Suprapubic skin (tissue), 3 donors: ENCODE measurements around the gene TCEAL8.

ENCODE experiments used
- CTCF ChIP-seq, 2 donors: fragments of 200-600 bp in 1 of 2; fragments of 450-650 bp in 1 of 2; sonication (generic) in 1 of 2; IDR thresholded peaks; one replicate each; pipeline ENCODE4 v1.5.1; 2016 to 2019; ENCODE audit warnings: antibody characterized with exemption in 2 of 2, mild to moderate bottlenecking in 1 of 2, moderate library complexity in 1 of 2
- POLR2AphosphoS5 ChIP-seq, 3 donors: sonication (generic); formaldehyde crosslinking; IDR thresholded peaks; one replicate each; pipeline ENCODE4 v1.6.1; 2017; ENCODE audit warnings: antibody characterized with exemption in 3 of 3

GRCh38 chrX:103240155-103240554, 14.8 kb downstream of the TCEAL8 start:
- TF ChIP-seq CTCF (IDR thresholded peaks at IDR 0.05) (no peak), POLR2AphosphoS5 (IDR thresholded peaks at IDR 0.05) (no peak)
